CD4-positive, alpha-beta T cell treated with Interleukin-15 for 1 hour (primary cell): Measurements from ENCODE around the gene RIPOR2.

ENCODE experiments used
- DNase-seq: peaks from one replicate; pipeline ENCODE4 v3.0.0-alpha.2; 2020

The RIPOR2 gene

DNA sequence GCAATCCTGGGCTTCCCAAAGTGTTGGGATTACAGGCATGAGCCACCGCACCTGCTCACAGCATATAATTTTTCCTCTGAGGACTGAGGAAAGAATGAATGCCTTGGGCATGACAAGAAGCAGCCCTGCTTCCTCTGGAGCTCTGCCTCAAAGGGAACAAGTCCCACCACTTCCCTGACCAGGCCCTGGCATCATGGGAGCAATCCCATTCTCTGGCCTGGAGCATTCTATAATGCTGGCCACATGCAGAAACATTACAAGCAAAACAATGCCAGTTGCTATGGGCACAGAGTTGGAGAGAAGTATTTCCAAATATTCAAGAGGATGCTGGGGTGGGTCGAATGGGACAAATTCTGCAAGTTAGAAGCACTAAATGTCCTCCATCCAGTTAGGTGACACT is 95.6 kb downstream of the RIPOR2 start:
- DNase-seq, result no peak

GRCh38 chr6:24838994-24839393 is 96.8 kb downstream of the RIPOR2 start:
- no peak for DNase-seq

DNA sequence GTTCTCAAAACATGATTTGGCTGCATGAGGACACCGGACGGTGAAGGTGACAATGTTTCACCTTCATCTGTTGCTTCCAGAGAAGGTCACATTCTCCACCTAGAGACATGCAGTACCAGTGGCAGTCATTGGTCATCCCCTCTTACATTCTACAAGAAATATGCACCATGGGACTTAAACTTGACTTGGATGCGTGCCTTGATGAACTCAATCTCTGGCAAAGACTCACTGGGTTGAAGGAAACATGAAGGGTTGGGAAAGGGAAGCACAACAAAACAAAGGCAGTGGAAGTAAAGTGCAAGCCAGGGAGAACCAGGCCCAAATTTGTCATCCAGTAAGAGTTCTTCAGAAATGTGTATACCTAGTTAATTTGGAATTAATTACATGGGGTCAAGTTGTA is 97.7 kb downstream of the RIPOR2 start:
- DNase-seq, result no peak

GRCh38 chr6:24836109-24836508 is 99.7 kb downstream of the RIPOR2 start:
- no peak for DNase-seq

DNA sequence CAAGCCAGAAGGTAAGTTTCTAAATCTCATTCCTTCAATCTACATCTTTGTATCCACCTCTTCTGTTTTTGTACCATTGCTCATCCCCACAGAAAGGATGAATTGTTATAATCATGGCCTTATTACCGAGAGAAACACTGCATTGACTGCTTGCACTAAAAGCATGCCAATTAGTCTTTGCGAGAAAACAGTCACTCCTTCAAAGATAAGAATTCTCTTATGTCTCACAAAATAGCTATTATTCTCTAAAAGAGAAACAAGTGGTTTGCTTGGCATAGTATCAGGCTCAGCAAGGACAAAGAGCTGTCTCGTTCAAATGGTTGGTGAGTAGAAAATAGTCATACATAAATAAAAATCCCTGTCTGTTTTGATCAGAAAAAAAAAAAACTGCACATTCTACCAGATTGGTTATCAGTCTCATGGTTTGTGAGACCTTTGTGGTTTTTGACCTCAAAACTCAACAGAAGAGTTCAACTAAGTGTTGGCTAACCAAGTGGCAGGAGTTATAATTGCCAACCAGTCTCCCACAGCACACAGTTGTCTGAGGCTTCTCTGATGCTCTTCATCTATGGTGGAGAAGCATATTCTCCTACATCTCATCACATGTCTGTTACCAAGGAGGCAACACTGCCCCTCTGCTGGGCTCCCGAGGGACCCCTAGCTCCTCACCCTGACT is 101.9 kb downstream of the RIPOR2 start:
- no peak for DNase-seq

DNA sequence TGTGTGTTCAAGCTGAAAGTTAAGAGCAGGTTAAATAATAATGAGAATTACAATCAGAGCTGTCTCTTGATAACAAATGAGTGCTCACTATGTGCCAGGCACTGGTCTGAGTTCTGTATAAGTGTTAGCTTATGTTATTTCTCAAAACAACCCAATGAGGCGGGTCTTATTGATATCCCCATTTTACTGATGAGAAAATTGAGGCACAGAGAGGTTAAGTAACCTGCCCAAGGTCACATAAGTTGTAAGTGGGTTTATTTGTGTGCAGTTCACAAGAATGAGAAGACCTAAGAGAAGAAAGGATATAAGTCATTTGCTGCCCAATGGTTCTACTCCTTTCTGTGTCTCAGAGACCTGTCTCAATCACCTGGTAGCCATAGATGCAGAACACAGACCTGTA is 103.0 kb downstream of the RIPOR2 start:
- no peak for DNase-seq

- DNase-seq, result no peak
Observed at GRCh38 chr6:24831771-24832716, 103.7 kb downstream of the RIPOR2 start.

GRCh38 chr6:24829657-24830056 is 106.1 kb downstream of the RIPOR2 start:
- no peak for DNase-seq

- no peak for DNase-seq
Observed at GRCh38 chr6:24827970-24828369, 107.8 kb downstream of the RIPOR2 start.

- no peak for DNase-seq
Observed at GRCh38 chr6:24827162-24827561, 108.6 kb downstream of the RIPOR2 start.

- no peak for DNase-seq
Observed at GRCh38 chr6:24825130-24825630, 110.6 kb downstream of the RIPOR2 start.

DNA sequence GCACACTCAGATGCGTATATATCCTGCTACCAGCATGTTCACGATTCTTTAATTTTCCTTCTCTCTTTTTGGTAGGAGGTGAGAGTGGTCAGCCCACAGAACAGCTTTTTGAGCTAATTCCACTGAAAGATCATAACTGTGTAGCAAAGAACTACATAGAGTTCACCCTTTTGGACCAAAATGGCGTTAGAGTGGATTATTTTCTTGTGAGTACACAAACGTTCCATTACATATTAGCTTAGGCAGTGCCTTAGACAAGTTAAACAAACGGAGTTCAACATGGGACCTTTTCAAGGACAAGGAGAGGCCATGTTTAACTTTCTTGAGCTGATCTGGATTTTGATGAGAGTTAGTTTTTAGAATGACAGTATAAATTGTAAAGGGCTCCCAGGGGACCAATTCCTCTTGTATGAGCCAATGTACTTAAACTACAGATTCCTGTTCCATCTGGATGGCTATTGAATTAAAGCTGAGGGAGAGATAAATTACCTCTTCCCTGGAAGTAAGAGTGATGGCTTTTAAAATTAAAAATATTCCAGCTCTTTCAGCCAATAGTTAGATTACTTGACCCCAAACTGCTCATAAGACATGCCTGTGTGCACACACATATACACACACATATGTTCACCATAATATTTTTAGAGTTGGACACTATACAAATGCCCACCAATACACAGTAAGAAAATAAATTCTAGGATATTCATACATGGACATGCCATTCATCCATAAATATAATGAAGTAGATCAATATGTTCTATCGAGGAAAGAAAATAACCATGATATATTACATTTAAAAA is 111.4 kb downstream of the RIPOR2 start:
- no peak for DNase-seq

DNA sequence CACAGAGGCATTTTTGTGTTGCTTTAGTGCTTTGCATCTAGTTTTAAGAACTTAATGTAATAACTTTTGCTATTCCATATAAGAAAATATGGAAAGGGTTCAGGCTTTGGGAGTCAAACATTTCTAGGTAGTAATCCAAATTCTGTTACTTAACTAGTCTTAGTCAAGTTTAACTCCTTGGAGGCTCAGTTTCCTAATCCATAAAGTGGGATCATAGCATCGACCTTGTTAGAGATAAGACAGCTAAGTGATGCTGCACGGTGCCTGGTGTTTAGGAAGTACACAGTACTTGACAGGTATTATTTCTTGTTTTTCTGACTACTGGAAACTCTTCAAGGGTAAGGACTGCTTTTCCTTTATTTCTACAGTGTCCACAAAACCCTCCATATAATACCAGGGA is 112.6 kb downstream of the RIPOR2 start:
- no peak for DNase-seq

- no peak for DNase-seq
Observed at GRCh38 chr6:24822696-24823095, 113.1 kb downstream of the RIPOR2 start.

- no peak for DNase-seq
Observed at GRCh38 chr6:24821860-24822444, 113.8 kb downstream of the RIPOR2 start.

DNA sequence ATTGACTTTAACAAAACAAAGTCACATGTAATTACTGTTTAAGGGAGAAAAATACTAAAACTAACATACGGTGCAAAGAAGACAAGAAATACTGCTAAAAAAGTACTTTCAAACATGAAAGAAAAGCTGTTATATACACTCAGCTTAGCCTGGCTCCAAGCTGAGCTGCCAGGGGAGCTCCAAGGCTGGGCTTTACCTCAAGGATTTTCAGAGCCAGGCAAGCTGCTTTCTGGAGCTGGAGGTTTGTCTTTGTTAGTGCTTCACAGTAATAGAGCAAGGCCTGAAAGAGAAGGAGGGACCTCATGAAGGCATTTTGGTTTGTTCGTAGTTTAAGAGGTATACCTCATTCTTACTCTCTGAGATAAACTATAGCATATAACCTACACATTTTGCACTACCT is 117.4 kb downstream of the RIPOR2 start:
- no peak for DNase-seq

DNA sequence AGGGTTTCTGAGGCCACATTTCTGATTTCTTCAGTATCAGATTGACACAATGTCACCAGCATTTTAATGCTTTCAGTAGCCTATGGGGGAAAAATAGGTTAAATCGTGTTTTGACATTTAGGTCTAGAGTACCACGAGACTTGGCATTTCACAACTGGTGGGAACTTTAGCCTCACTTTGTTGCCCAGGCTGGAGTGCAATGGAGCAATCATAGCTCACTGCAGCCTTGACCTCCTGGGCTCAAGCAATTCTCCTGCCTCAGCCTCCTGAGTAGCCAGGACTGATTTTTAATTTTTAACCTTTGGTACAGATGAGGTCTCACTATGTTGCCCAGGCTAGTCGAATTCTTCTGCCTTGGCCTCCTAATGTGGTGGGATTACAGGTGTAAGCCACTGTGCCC is 126.0 kb downstream of the RIPOR2 start:
- no peak for DNase-seq

DNA sequence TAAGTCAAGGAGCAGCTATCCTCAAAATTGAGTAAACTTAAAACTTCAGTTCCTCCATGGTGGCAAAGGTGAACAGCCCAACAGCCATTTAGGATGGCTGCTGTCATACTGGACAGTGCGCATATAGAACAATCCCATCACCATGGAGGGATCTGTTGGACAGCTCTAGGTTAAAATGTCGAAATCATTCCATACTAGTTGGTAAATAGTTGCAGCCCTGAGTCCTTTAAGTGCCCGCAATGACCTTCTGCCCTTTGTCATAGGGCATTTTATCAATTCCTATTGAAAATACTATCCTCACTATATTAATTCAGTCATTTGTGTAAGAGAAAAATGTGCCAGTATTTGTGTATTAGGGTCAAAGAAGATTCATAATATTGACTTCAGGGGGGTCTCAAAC is 128.2 kb downstream of the RIPOR2 start:
- no peak for DNase-seq

DNA sequence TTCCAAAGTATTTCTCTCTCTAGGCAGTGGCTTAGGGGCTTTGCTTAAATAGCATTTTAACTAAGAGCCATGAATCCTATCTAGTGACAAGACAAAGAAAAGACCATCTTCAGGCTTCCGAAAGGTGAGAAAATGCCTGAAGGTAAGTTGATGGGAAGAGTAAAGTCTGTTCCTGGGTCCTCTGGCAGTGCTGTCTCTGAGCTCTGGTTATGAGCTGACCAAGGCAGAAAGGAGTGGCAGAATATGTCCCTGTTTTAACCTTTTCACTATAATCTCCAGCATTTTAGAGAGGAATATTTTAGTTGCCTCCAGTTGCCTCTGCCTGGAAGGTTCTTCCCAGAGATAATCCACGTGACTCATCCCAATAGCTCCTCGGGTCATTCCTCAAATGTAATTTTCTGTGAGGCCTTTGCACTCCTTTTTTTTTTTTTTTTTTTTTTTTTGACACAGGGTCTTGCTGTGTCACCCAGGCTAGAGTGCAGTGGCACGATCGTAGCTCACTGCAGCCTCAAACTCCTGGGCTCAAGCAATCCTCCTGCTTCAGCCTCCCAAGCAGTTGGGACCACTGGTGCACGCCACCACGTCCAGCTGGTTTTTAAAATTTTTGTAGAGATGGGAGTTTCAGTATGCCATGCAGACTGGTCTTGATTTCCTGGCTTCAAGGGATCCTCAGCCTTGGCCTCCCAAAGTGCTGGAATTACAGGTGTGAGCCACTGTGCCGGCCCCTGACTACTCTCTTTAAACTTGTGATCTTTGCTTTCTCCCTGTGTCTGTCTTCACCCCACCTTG is 133.3 kb downstream of the RIPOR2 start:
- no peak for DNase-seq

DNA sequence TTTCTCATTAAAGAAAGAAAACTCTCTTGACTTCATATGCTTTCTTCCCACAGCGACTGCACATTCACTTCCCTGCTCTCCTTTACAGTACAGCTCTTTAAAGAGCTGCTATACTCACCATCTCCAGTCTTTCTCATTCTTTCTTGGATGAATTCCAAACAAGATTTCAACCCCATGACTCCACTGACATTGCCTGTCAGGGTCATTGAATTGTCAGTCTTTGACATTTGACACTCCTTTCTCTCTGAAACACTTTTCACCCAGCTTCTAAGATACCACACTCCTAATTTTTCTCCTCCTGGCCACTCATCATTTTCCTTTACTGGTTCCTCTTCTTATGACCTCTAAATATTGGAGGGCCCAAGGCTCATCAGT is 136.2 kb downstream of the RIPOR2 start:
- DNase-seq, result no peak

DNA sequence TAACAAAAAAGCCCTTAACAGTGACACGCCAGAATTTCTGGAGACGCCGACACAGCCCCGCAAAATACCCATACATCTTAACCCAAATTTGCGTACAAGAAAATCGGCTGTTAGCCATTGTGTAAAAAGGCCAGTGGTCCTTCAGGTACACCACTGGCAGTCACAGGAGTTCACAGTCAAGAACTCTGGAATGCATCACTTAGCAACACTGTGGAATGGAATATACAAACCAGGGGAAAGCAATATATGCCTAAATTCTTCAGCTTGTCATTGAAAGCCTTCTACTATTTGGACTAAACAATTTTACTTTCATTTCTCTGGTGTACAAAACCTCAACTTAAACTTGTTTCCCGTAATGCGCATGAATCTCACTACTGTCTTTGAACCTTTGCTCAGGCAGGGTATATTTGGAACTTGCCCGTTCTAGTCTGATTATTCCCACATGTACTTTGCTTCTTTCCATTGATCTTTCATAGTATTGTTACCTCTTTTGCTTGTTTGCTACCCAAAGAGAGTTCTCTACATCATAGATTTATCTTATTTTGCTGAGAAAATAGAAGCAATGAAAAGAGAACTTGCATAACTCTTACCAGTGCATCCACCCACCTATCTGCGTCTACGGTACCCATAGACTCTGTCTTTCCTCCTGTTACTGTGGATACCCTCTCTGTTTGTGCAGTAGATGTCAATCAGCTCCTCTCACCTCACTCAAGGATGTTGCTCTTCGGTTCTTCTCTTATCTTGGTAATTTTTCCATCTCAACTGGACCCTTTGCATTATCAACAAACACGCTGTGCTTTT is 136.8 kb downstream of the RIPOR2 start, which contains the start of gene ARMH2:
Gene ARMH2 (minus strand): TSS at position 178 of the 801 bp plus-strand sequence. CDS start 60 bp downstream, at position 118.
- DNase-seq, result no peak
